H7 (cell line): ENCODE data around the gene GJB4. TPM values are rescaled to one million over a fixed set of nuclear protein-coding genes. Genes with fewer than 3 reads are reported as not detected.
A peak's percentile ranks its signal among the peaks of the same experiment; 100 is the strongest.

Experiments
- DNase-seq: peaks from one replicate; pipeline ENCODE4 v3.0.0; 2012
- H3K27me3 ChIP-seq: 2 replicates; pipeline ENCODE4 v1.6.0; 2011; ENCODE audit warnings: mild to moderate bottlenecking, low read length; ENCODE audit not compliant: control insufficient read depth, insufficient read depth
- H3K36me3 ChIP-seq: replicated peaks from 2 replicates; pipeline ENCODE4 v1.5.1; 2011; ENCODE audit warnings: low read length; ENCODE audit not compliant: control insufficient read depth, insufficient read depth
- H3K4me3 ChIP-seq: 2 replicates; pipeline ENCODE4 v1.5.1; 2011; ENCODE audit warnings: low read depth, mild to moderate bottlenecking, control low read depth, low read length, moderate library complexity; ENCODE audit not compliant: insufficient read depth
- total RNA-seq: library from RNA; depleted of rRNA; stranded (reverse); fragments of >200 nt; shearing (Covaris generic); gene quantifications from 2 replicates; pipeline ENCODE4 v1.2.3, GENCODE V29; 2014

The GJB4 gene
- total RNA-seq, 1 experiment from 2014 or later: not detected

DNA sequence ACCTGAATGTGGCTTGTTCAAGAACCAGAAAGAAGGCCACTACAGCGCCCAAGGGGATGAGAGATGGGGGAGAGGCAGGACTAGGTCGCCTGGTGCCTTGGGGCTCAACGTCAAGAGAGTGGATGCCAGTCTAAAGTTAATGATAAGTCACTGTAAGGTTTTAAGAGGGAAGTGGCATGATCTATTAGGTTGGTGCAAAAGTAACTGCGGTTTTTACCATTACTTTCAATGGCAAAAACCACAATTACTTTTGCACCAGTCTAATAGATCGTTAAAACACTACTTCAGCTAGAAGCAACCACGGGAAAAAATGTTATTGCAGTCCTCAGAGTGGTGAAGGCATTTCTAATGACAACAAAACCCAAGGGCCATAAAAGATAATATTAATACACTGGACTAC is 18.8 kb downstream of the GJB4 start:
- no peaks in the 10 kb centered on the region for H3K36me3 ChIP-seq
- H3K27me3 ChIP-seq: peaks cover 36% of the 10 kb centered on the region
- H3K4me3 ChIP-seq: no peak overlapping the region
- DNase-seq: no peak

DNA sequence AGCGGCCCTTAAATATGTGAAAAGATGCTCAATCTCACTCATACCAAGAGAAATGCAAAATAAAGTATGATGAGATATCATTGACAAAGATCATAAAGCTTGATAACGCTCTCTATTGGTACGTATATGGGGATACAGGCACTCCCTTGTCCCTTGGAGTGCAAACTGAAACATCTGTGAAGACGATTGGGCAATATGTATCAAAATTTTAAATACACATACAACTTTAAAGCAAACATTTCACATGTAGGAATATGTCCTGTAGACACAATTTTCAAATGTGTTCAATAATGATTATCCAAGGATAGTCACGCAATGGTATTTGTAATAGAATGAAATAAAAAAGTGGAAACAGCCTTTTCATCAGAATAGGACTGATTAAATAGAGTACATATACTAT is 19.5 kb downstream of the GJB4 start:
- DNase-seq: no peak
- Histone ChIP-seq H3K4me3 (no peak overlapping the region), H3K27me3 (peaks cover 40% of the 10 kb centered on the region), H3K36me3 (no peaks in the 10 kb centered on the region)

GRCh38 chr1:34779526-34779925 is 20.0 kb downstream of the GJB4 start:
- peaks cover 40% of the 10 kb centered on the region for H3K27me3 ChIP-seq
- H3K4me3 ChIP-seq: no peak overlapping the region
- DNase-seq: no peak
- no peaks in the 10 kb centered on the region for H3K36me3 ChIP-seq

DNA sequence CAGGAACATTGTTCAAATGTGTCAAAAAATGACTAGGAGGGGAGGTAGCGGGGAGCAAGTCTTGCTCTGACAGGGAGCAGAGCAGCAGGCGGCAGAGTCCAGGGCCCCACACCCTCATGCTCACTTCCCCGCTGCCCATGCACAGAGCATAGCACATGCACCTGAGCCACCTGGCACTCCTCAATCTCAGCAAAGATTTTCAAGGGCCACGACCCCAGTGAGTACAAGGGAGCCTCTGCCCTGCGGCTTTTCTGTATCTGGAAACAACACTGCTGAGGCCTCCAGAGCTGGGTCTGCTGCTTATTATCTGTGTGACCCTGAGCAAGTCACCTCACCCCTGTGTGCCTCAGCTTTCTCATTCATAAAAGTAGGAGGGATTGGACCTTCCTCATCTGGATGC is 20.4 kb downstream of the GJB4 start:
- no peak for DNase-seq
- H3K36me3 ChIP-seq: no peaks in the 10 kb centered on the region
- H3K4me3 ChIP-seq: no peak overlapping the region
- H3K27me3 ChIP-seq: peaks cover 40% of the 10 kb centered on the region

GRCh38 chr1:34780528-34780927 is 21.0 kb downstream of the GJB4 start:
- no peak for DNase-seq
- Histone ChIP-seq H3K4me3 (no peak overlapping the region), H3K36me3 (no peaks in the 10 kb centered on the region), H3K27me3 (peaks cover 40% of the 10 kb centered on the region)

- no peaks in the 10 kb centered on the region for H3K36me3 ChIP-seq
- peak; percentile 93 for DNase-seq
- peak within 1 kb of the TSS; percentile 73 for H3K4me3 ChIP-seq
- peaks cover 40% of the 10 kb centered on the region for H3K27me3 ChIP-seq
Measured at GRCh38 chr1:34781071-34781843, 21.7 kb downstream of the GJB4 start, which contains the start of gene GJB3. Gene GJB3, plus strand, starts transcription at chr1:34781214. Its CDS starts 3,549 bp downstream, at chr1:34784763.

GRCh38 chr1:34781844-34782391 is 22.4 kb downstream of the GJB4 start:
- no peak for DNase-seq
- no peaks in the 10 kb centered on the region for H3K36me3 ChIP-seq
- peak overlapping the region; percentile 73 for H3K4me3 ChIP-seq
- peaks cover 40% of the 10 kb centered on the region for H3K27me3 ChIP-seq

DNA sequence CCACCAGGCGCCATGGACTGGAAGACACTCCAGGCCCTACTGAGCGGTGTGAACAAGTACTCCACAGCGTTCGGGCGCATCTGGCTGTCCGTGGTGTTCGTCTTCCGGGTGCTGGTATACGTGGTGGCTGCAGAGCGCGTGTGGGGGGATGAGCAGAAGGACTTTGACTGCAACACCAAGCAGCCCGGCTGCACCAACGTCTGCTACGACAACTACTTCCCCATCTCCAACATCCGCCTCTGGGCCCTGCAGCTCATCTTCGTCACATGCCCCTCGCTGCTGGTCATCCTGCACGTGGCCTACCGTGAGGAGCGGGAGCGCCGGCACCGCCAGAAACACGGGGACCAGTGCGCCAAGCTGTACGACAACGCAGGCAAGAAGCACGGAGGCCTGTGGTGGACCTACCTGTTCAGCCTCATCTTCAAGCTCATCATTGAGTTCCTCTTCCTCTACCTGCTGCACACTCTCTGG is 25.2 kb downstream of the GJB4 start:
- Histone ChIP-seq H3K36me3 (no peaks in the 10 kb centered on the region), H3K27me3 (peaks cover 34% of the 10 kb centered on the region), H3K4me3 (no peak overlapping the region)
- DNase-seq: no peak

- Histone ChIP-seq H3K36me3 (no peaks in the 10 kb centered on the region), H3K27me3 (peaks cover 28% of the 10 kb centered on the region), H3K4me3 (no peak overlapping the region)
- DNase-seq: no peak
Measured at GRCh38 chr1:34785231-34785874, 25.8 kb downstream of the GJB4 start.

- Histone ChIP-seq H3K27me3 (peaks cover 22% of the 10 kb centered on the region), H3K36me3 (no peaks in the 10 kb centered on the region), H3K4me3 (no peak overlapping the region)
- DNase-seq: no peak
Measured at GRCh38 chr1:34785875-34786470, 26.4 kb downstream of the GJB4 start.

DNA sequence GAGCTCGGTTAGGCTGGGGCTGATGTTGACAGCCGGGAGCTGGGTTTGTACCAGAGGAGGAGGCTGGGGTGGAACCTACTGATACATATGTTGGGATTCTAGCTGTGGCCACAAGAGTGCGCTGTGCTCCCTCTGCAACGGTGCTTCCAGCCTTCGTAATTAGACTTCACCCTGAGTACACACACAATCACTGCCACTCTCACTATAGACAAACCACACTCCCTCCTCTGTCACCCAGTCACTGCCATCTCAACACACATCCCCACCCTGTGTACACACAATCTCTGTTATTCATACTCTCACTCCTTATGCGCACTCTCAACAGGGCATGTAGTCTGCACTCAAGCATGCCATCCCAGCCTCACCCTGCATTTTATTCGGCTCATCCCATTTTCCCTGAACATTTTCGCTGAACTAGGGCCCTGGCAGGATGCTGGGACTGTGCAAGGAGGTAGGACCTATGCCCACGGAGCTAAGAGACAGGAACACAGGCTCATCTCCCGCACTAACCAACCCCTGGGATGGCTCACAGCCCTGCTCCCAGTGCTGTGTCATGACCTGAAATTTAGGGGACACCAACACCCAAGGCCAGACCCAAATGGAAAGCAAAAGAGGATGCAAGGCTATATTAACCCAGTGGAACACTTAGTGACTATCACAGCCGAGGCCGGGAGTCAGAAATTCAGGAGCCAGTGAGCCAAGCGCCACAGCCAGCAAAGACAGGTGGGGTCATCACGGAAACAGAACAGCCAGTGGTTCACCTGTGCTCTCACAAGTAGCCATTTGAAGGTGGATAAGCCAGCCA is 27.2 kb downstream of the GJB4 start:
- H3K36me3 ChIP-seq: no peaks in the 10 kb centered on the region
- H3K4me3 ChIP-seq: no peak overlapping the region
- peak; percentile 90 for DNase-seq
- peaks cover 16% of the 10 kb centered on the region for H3K27me3 ChIP-seq

GRCh38 chr1:34787461-34788420 is 28.2 kb downstream of the GJB4 start:
- peak; percentile 68 for DNase-seq
- Histone ChIP-seq H3K4me3 (no peak overlapping the region), H3K36me3 (no peaks in the 10 kb centered on the region), H3K27me3 (peaks cover 15% of the 10 kb centered on the region)

GRCh38 chr1:34790985-34791384 is 31.4 kb downstream of the GJB4 start:
- H3K4me3 ChIP-seq: no peak overlapping the region
- peaks cover 22% of the 10 kb centered on the region for H3K27me3 ChIP-seq
- DNase-seq: no peak
- no peaks in the 10 kb centered on the region for H3K36me3 ChIP-seq
